Measurements from ENCODE around the gene ASB5. TPM values are rescaled to one million over a fixed set of nuclear protein-coding genes. Genes with fewer than 3 reads are reported as not detected.

Gene ASB5
- total RNA-seq, 2 experiments from 2014 or later, result not detected

- intact Hi-C loops (cut with micrococcal nuclease), result no loop called here
- CTCF ChIA-PET, result interaction anchor here (0.7 kb wide), 1 partner anchor 9 kb away, joined by 6 read pairs; no protein-coding TSS in a partner anchor
- no peaks in the 10 kb centered on the region for H3K4me1 Mint-ChIP-seq (ENCODE audit: low read depth)
- DNase-seq, result no peak
- no peak overlapping the region for H3K4me3 Mint-ChIP-seq
- H3K27ac Mint-ChIP-seq, result no peak overlapping the region
- peaks cover 31% of the 10 kb centered on the region for H3K27me3 Mint-ChIP-seq
- POLR2A ChIA-PET, result interaction anchor here (0.6 kb wide), 1 partner anchor 80 kb away, joined by 4 read pairs; no protein-coding TSS in a partner anchor
- no peaks in the 10 kb centered on the region for H3K36me3 Mint-ChIP-seq
- peaks cover 4% of the 10 kb centered on the region for H3K9me3 Mint-ChIP-seq
Observed at GRCh38 chr4:176207839-176208238, 61.2 kb downstream of the ASB5 start.

- H3K9me3 Mint-ChIP-seq, result no peaks in the 10 kb centered on the region
- H3K4me1 Mint-ChIP-seq (ENCODE audit: low read depth), result no peaks in the 10 kb centered on the region
- H3K27me3 Mint-ChIP-seq, result peaks cover 28% of the 10 kb centered on the region
Observed at GRCh38 chr4:176205299-176205698, 63.7 kb downstream of the ASB5 start.

GRCh38 chr4:176198316-176198903, 70.6 kb downstream of the ASB5 start:
- peaks cover 1% of the 10 kb centered on the region for H3K36me3 Mint-ChIP-seq
- peaks cover 24% of the 10 kb centered on the region for H3K4me1 Mint-ChIP-seq (ENCODE audit: low read depth)
- no peaks in the 10 kb centered on the region for H3K9me3 Mint-ChIP-seq
- ChIA-PET CTCF (interaction anchor here (0.5 kb wide), 1 partner anchor 10 kb away, joined by 6 read pairs; no protein-coding TSS in a partner anchor), POLR2A (no interaction called here)
- intact Hi-C loops (cut with micrococcal nuclease), result no loop called here
- no peak overlapping the region for H3K4me3 Mint-ChIP-seq
- peaks cover 11% of the 10 kb centered on the region for H3K27me3 Mint-ChIP-seq
- DNase-seq, result no peak
- no peak overlapping the region for H3K27ac Mint-ChIP-seq

More at GRCh38 chr4:176205299-176205698, 63.7 kb downstream of the ASB5 start:
- no peak for DNase-seq
- POLR2A ChIA-PET, result no interaction called here
- Mint-ChIP-seq H3K36me3 (no peaks in the 10 kb centered on the region), H3K4me3 (no peak overlapping the region), H3K27ac (no peak overlapping the region)
- intact Hi-C loops (cut with micrococcal nuclease), result no loop called here
- CTCF ChIA-PET, result no interaction called here

GRCh38 chr4:176195184-176195978, 73.6 kb downstream of the ASB5 start, which contains the start of gene SPATA4:
Gene SPATA4, minus strand, starts transcription at chr4:176195585. Its CDS starts 23 bp downstream, at chr4:176195562.
- Mint-ChIP-seq H3K27me3 (peaks cover 26% of the 10 kb centered on the region), H3K4me3 (peak within 1 kb of the TSS; percentile 77), H3K4me1 (ENCODE audit: low read depth) (peaks cover 28% of the 10 kb centered on the region), H3K27ac (peak within 1 kb of the TSS; percentile 70), H3K9me3 (no peaks in the 10 kb centered on the region), H3K36me3 (peaks cover 1% of the 10 kb centered on the region)
- CTCF ChIA-PET, result no interaction called here
- POLR2A ChIA-PET, result interaction anchor here (1.3 kb wide), 2 partner anchors 35 to 1247 kb away, joined by 3 read pairs; partner anchors contain the start of gene AGA
- intact Hi-C loops (cut with micrococcal nuclease), result loop anchor here (1.0 to 2.0 kb wide), 4 partner anchors 8 to 1247 kb away; partner anchors contain the start of genes AGA and SPCS3
- peak; percentile 97 for DNase-seq

- CTCF ChIA-PET, result no interaction called here
- intact Hi-C loops (cut with micrococcal nuclease), result loop anchor here (1.0 to 2.0 kb wide), 5 partner anchors 70 to 1249 kb away; partner anchors contain the start of genes AGA, NEIL3 and WDR17
- POLR2A ChIA-PET, result no interaction called here
- DNase-seq, result peak; percentile 66
- H3K27ac Mint-ChIP-seq, result peak overlapping the region; percentile 33
- H3K9me3 Mint-ChIP-seq, result no peaks in the 10 kb centered on the region
- H3K4me1 Mint-ChIP-seq (ENCODE audit: low read depth), result peaks cover 28% of the 10 kb centered on the region
- H3K27me3 Mint-ChIP-seq, result peaks cover 37% of the 10 kb centered on the region
- H3K4me3 Mint-ChIP-seq, result no peak overlapping the region
- peaks cover 1% of the 10 kb centered on the region for H3K36me3 Mint-ChIP-seq
Observed at GRCh38 chr4:176193938-176194337, 75.1 kb downstream of the ASB5 start.

GRCh38 chr4:176193126-176193525, 75.9 kb downstream of the ASB5 start:
- no peak for DNase-seq
- H3K4me3 Mint-ChIP-seq, result no peak overlapping the region
- H3K27ac Mint-ChIP-seq, result no peak overlapping the region
- ChIA-PET CTCF (no interaction called here), POLR2A (no interaction called here)
- peaks cover 1% of the 10 kb centered on the region for H3K36me3 Mint-ChIP-seq
- peaks cover 41% of the 10 kb centered on the region for H3K27me3 Mint-ChIP-seq
- peaks cover 28% of the 10 kb centered on the region for H3K4me1 Mint-ChIP-seq (ENCODE audit: low read depth)
- intact Hi-C loops (cut with micrococcal nuclease), result no loop called here
- H3K9me3 Mint-ChIP-seq, result no peaks in the 10 kb centered on the region

- ChIA-PET CTCF (no interaction called here), POLR2A (no interaction called here)
- no peak overlapping the region for H3K4me3 Mint-ChIP-seq
- peaks cover 1% of the 10 kb centered on the region for H3K36me3 Mint-ChIP-seq
- H3K9me3 Mint-ChIP-seq, result no peaks in the 10 kb centered on the region
- DNase-seq, result no peak
- H3K27me3 Mint-ChIP-seq, result peaks cover 37% of the 10 kb centered on the region
- H3K4me1 Mint-ChIP-seq (ENCODE audit: low read depth), result peaks cover 31% of the 10 kb centered on the region
- H3K27ac Mint-ChIP-seq, result no peak overlapping the region
- intact Hi-C loops (cut with micrococcal nuclease), result no loop called here
Observed at GRCh38 chr4:176191974-176192373, 77.0 kb downstream of the ASB5 start.

GRCh38 chr4:176189891-176190795, 78.9 kb downstream of the ASB5 start:
- ChIA-PET CTCF (no interaction called here), POLR2A (no interaction called here)
- DNase-seq, result no peak
- Mint-ChIP-seq H3K27ac (no peak overlapping the region), H3K36me3 (no peaks in the 10 kb centered on the region), H3K4me3 (no peak overlapping the region), H3K27me3 (peaks cover 41% of the 10 kb centered on the region), H3K4me1 (ENCODE audit: low read depth) (peaks cover 30% of the 10 kb centered on the region), H3K9me3 (no peaks in the 10 kb centered on the region)
- intact Hi-C loops (cut with micrococcal nuclease), result no loop called here

GRCh38 chr4:176188654-176189053, 80.4 kb downstream of the ASB5 start:
- DNase-seq, result no peak
- intact Hi-C loops (cut with micrococcal nuclease), result no loop called here
- ChIA-PET POLR2A (no interaction called here), CTCF (no interaction called here)
- no peak overlapping the region for H3K4me3 Mint-ChIP-seq
- no peaks in the 10 kb centered on the region for H3K36me3 Mint-ChIP-seq
- no peak overlapping the region for H3K27ac Mint-ChIP-seq
- H3K9me3 Mint-ChIP-seq, result no peaks in the 10 kb centered on the region
- H3K4me1 Mint-ChIP-seq (ENCODE audit: low read depth), result peaks cover 17% of the 10 kb centered on the region
- H3K27me3 Mint-ChIP-seq, result peaks cover 46% of the 10 kb centered on the region

- H3K4me1 Mint-ChIP-seq (ENCODE audit: low read depth), result peaks cover 11% of the 10 kb centered on the region
- CTCF ChIA-PET, result no interaction called here
- no peak overlapping the region for H3K4me3 Mint-ChIP-seq
- no peak for DNase-seq
- H3K27ac Mint-ChIP-seq, result no peak overlapping the region
- peaks cover 45% of the 10 kb centered on the region for H3K27me3 Mint-ChIP-seq
- POLR2A ChIA-PET, result no interaction called here
- H3K36me3 Mint-ChIP-seq, result no peaks in the 10 kb centered on the region
- intact Hi-C loops (cut with micrococcal nuclease), result loop anchor here (1.0 kb wide), 1 partner anchor 8 kb away; the partner anchor contains the start of gene SPATA4
- H3K9me3 Mint-ChIP-seq, result no peaks in the 10 kb centered on the region
Observed at GRCh38 chr4:176187624-176188023, 81.4 kb downstream of the ASB5 start.

- DNase-seq, result no peak
- Mint-ChIP-seq H3K27me3 (peaks cover 40% of the 10 kb centered on the region), H3K4me3 (no peak overlapping the region), H3K9me3 (no peaks in the 10 kb centered on the region), H3K36me3 (no peaks in the 10 kb centered on the region), H3K4me1 (ENCODE audit: low read depth) (peaks cover 11% of the 10 kb centered on the region), H3K27ac (no peak overlapping the region)
- ChIA-PET POLR2A (no interaction called here), CTCF (no interaction called here)
- intact Hi-C loops (cut with micrococcal nuclease), result loop anchor here (1.0 kb wide), 1 partner anchor 8 kb away; the partner anchor contains the start of gene SPATA4
Observed at GRCh38 chr4:176186671-176187395, 82.2 kb downstream of the ASB5 start.

All from activated CD4-positive, alpha-beta memory T cell treated with anti-CD3 and anti-CD28 coated beads for 36 hours (primary cell).